Measurements from ENCODE around the gene SYCE1. TPM values are rescaled to one million over a fixed set of nuclear protein-coding genes. Genes with fewer than 3 reads are reported as not detected.
A peak's percentile ranks its signal among the peaks of the same experiment; 100 is the strongest.
"Not testable (repeated sequence)": the region's sequence is repeated elsewhere in the genome, so short reads cannot be mapped to it uniquely, and the experiment has no call there.

The SYCE1 gene
- total RNA-seq, 1 donor = 0.72 TPM

GRCh38 chr10:133592716-133593115, 27.3 kb upstream of the SYCE1 start:
- H3K4me3 ChIP-seq (ENCODE audit: insufficient read depth, low read length) = no peak overlapping the region
- H3K4me1 ChIP-seq (ENCODE audit: insufficient read depth, low read length) = no peaks in the 10 kb centered on the region
- no peaks in the 10 kb centered on the region for H3K79me2 ChIP-seq (ENCODE audit: insufficient read depth, low read length)
- no peaks in the 10 kb centered on the region for H3K27me3 ChIP-seq (ENCODE audit: insufficient read depth, low read length)
- no peak overlapping the region for H3K4me2 ChIP-seq (ENCODE audit: insufficient read depth, low read length)
- H3K36me3 ChIP-seq (ENCODE audit: insufficient read depth, low read length) = no peaks in the 10 kb centered on the region
- DNase-seq (ENCODE audit: insufficient read length, low spot score, missing footprints) = no peak
- no peak overlapping the region for H2AFZ ChIP-seq (ENCODE audit: low read length)
- H4K20me1 ChIP-seq (ENCODE audit: insufficient read depth, low read length) = no peaks in the 10 kb centered on the region
- TF ChIP-seq CTCF (IDR thresholded peaks at IDR 0.05; ENCODE audit: extremely low read depth, low read depth, low read length) = no peak
- H3K9me3 ChIP-seq (ENCODE audit: low read depth, low read length) = no peaks in the 10 kb centered on the region
- no peak overlapping the region for H3K27ac ChIP-seq (ENCODE audit: low read depth, low read length)

DNA sequence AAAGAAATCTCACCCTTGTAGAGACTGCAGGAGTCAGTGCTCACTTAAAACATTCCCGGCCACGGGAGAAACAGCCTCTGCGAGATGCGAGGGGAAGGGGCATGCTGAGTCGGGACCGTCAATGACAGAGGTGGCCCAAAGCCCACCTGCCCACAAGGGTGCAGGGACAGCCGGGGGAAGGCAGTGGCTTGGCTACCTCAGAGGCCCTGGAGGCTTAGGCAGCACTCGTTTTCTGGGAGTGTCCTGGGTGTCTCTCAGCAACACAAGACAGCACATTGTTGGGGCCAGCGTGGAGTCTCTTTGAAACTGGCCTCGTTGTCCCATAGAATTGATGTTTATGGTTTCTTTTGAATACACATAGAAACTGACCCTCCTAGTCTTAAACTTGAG, 25.6 kb upstream of the SYCE1 start:
- no peaks in the 10 kb centered on the region for H3K9me3 ChIP-seq (ENCODE audit: low read depth, low read length)
- H3K27me3 ChIP-seq (ENCODE audit: insufficient read depth, low read length) = no peaks in the 10 kb centered on the region
- H3K4me1 ChIP-seq (ENCODE audit: insufficient read depth, low read length) = no peaks in the 10 kb centered on the region
- H3K27ac ChIP-seq (ENCODE audit: low read depth, low read length) = no peak overlapping the region
- H3K4me3 ChIP-seq (ENCODE audit: insufficient read depth, low read length) = no peak overlapping the region
- H3K4me2 ChIP-seq (ENCODE audit: insufficient read depth, low read length) = no peak overlapping the region
- no peak for DNase-seq (ENCODE audit: insufficient read length, low spot score, missing footprints)
- H4K20me1 ChIP-seq (ENCODE audit: insufficient read depth, low read length) = no peaks in the 10 kb centered on the region
- H3K79me2 ChIP-seq (ENCODE audit: insufficient read depth, low read length) = no peaks in the 10 kb centered on the region
- H2AFZ ChIP-seq (ENCODE audit: low read length) = no peak overlapping the region
- no peaks in the 10 kb centered on the region for H3K36me3 ChIP-seq (ENCODE audit: insufficient read depth, low read length)
- no peak for TF ChIP-seq CTCF (IDR thresholded peaks at IDR 0.05; ENCODE audit: extremely low read depth, low read depth, low read length)

DNA sequence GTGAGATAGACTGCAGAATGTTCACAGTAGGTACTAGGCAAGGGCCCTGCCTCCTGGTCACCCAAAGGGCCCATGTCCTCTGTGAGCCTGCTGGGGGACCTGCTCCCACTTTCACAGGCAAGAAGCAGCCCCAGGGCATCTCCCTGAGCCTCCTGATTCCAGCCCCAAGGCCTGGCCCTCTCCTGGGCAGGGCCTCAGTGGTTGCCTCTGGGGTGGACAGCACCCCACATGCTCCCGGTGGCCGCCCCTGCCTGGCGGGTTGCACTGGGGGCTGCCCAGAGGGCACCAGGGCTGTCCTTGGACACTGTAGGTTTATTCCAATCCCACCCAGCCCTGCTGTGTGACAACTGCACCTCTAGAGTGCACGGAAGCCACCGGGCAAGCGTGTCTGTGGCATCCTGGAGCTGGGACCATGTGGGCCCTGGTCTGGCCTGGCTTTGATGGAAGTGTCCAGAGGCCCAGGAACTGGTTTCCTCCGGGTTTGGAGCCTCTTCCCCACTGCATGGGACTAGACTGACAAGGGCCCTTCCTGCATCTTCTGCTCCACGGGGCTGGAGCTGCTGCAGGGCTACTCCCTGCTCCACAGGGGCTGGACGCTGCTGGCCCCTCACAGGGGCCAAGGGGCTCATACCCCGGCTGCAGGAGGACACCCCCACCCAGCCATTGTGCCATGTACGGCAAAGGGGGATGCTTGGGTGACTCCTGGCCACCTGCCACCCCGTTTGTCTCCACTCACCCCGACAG, 25.0 kb upstream of the SYCE1 start:
- H3K36me3 ChIP-seq (ENCODE audit: insufficient read depth, low read length) = no peaks in the 10 kb centered on the region
- TF ChIP-seq CTCF (IDR thresholded peaks at IDR 0.05; ENCODE audit: extremely low read depth, low read depth, low read length) = no peak
- H3K9me3 ChIP-seq (ENCODE audit: low read depth, low read length) = no peaks in the 10 kb centered on the region

GRCh38 chr10:133577037-133577436, 11.7 kb upstream of the SYCE1 start:
- H3K4me2 ChIP-seq (ENCODE audit: insufficient read depth, low read length); H4K20me1 ChIP-seq (ENCODE audit: insufficient read depth, low read length); DNase-seq (ENCODE audit: insufficient read length, low spot score, missing footprints): not testable (repeated sequence)

More for the DNA sequence above, 25.0 kb upstream of the SYCE1 start:
- Histone ChIP-seq H3K4me3 (ENCODE audit: insufficient read depth, low read length) (no peak overlapping the region), H4K20me1 (ENCODE audit: insufficient read depth, low read length) (no peaks in the 10 kb centered on the region), H2AFZ (ENCODE audit: low read length) (no peak overlapping the region), H3K27ac (ENCODE audit: low read depth, low read length) (no peak overlapping the region), H3K79me2 (ENCODE audit: insufficient read depth, low read length) (no peaks in the 10 kb centered on the region), H3K4me1 (ENCODE audit: insufficient read depth, low read length) (no peaks in the 10 kb centered on the region), H3K4me2 (ENCODE audit: insufficient read depth, low read length) (no peak overlapping the region), H3K27me3 (ENCODE audit: insufficient read depth, low read length) (no peaks in the 10 kb centered on the region)
- DNase-seq (ENCODE audit: insufficient read length, low spot score, missing footprints) = no peak

DNA sequence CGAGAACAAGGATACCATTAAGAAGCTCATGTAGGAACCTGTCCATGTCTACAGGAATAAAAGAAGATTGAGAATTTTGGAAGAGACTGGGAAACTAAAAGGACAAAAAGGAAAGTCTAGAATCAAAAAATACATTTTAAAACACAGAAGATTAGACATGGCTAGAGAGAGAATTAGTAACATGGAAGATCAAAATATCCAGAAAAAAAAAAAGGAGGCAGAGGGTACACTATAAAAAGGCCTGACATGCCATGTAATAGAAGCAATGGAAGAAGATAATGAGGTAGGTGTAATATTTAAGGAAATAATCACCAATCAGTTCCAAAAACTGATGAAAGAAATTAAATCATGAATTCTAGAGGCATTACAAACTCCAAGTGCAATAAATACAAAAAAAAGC, 8.1 kb upstream of the SYCE1 start:
- not testable (repeated sequence) for H3K4me1 ChIP-seq (ENCODE audit: insufficient read depth, low read length); DNase-seq (ENCODE audit: insufficient read length, low spot score, missing footprints); H2AFZ ChIP-seq (ENCODE audit: low read length); H4K20me1 ChIP-seq (ENCODE audit: insufficient read depth, low read length); H3K27ac ChIP-seq (ENCODE audit: low read depth, low read length); H3K9me3 ChIP-seq (ENCODE audit: low read depth, low read length); H3K79me2 ChIP-seq (ENCODE audit: insufficient read depth, low read length); H3K27me3 ChIP-seq (ENCODE audit: insufficient read depth, low read length); H3K4me3 ChIP-seq (ENCODE audit: insufficient read depth, low read length); H3K4me2 ChIP-seq (ENCODE audit: insufficient read depth, low read length); H3K36me3 ChIP-seq (ENCODE audit: insufficient read depth, low read length)

More at GRCh38 chr10:133577037-133577436, 11.7 kb upstream of the SYCE1 start:
- H3K4me3 ChIP-seq (ENCODE audit: insufficient read depth, low read length); H3K36me3 ChIP-seq (ENCODE audit: insufficient read depth, low read length); H2AFZ ChIP-seq (ENCODE audit: low read length); H3K9me3 ChIP-seq (ENCODE audit: low read depth, low read length); H3K27ac ChIP-seq (ENCODE audit: low read depth, low read length); H3K27me3 ChIP-seq (ENCODE audit: insufficient read depth, low read length); H3K4me1 ChIP-seq (ENCODE audit: insufficient read depth, low read length); H3K79me2 ChIP-seq (ENCODE audit: insufficient read depth, low read length): not testable (repeated sequence)

DNA sequence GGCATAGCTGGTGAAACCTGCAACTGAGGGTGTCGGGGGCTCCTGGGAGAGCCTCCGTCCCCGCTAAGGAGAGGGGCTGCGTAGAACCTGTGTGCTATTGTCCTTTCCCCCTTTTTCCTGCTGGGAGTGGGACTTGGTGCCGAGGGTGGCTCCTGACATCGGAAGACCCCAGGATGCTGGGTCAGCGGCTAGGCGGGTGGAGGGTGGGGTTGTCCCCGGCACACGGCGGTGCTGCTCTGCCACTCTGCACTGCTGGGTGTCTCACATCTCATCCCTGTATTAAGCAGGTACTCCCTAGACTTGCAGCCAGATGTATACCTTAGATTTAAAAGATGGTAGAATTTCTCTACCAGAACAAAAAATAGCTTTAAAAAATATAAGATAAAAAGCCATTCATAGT, 6.7 kb upstream of the SYCE1 start:
- not testable (repeated sequence) for H3K36me3 ChIP-seq (ENCODE audit: insufficient read depth, low read length)

GRCh38 chr10:133569801-133570200, 4.4 kb upstream of the SYCE1 start:
- H3K4me1 ChIP-seq (ENCODE audit: insufficient read depth, low read length); H3K36me3 ChIP-seq (ENCODE audit: insufficient read depth, low read length); H3K4me3 ChIP-seq (ENCODE audit: insufficient read depth, low read length): not testable (repeated sequence)

More for the DNA sequence above, 6.7 kb upstream of the SYCE1 start:
- H3K4me2 ChIP-seq (ENCODE audit: insufficient read depth, low read length); H2AFZ ChIP-seq (ENCODE audit: low read length); H3K4me1 ChIP-seq (ENCODE audit: insufficient read depth, low read length); H3K27ac ChIP-seq (ENCODE audit: low read depth, low read length); H3K4me3 ChIP-seq (ENCODE audit: insufficient read depth, low read length); DNase-seq (ENCODE audit: insufficient read length, low spot score, missing footprints); H3K9me3 ChIP-seq (ENCODE audit: low read depth, low read length); H3K27me3 ChIP-seq (ENCODE audit: insufficient read depth, low read length); H3K79me2 ChIP-seq (ENCODE audit: insufficient read depth, low read length); H4K20me1 ChIP-seq (ENCODE audit: insufficient read depth, low read length): not testable (repeated sequence)

More at GRCh38 chr10:133569801-133570200, 4.4 kb upstream of the SYCE1 start:
- H3K79me2 ChIP-seq (ENCODE audit: insufficient read depth, low read length); H2AFZ ChIP-seq (ENCODE audit: low read length); H3K9me3 ChIP-seq (ENCODE audit: low read depth, low read length); H3K27ac ChIP-seq (ENCODE audit: low read depth, low read length); H3K27me3 ChIP-seq (ENCODE audit: insufficient read depth, low read length); H4K20me1 ChIP-seq (ENCODE audit: insufficient read depth, low read length); H3K4me2 ChIP-seq (ENCODE audit: insufficient read depth, low read length): not testable (repeated sequence)
- peak; percentile 53 for DNase-seq (ENCODE audit: insufficient read length, low spot score, missing footprints)
